Gastrocnemius medialis (tissue), 4 donors: Measurements from ENCODE around the gene ADAMTS18. TPM values are rescaled to one million over a fixed set of nuclear protein-coding genes. Genes with fewer than 3 reads are reported as not detected.
A peak's percentile ranks its signal among the peaks of the same experiment; 100 is the strongest.
"Not testable (repeated sequence)": the region's sequence is repeated elsewhere in the genome, so short reads cannot be mapped to it uniquely, and the experiment has no call there.

Experiments
- ATAC-seq, 2 donors: fragments of 150-250 bp; one replicate each; pipeline ENCODE4 v1.9.1; 2016
- DNase-seq, 2 donors: peaks; one replicate each; pipeline ENCODE4 v3.0.0-alpha.2; 2019
- H3K27ac ChIP-seq, 4 donors: fragments of 200-600 bp; sonication (generic); 1 replicate in 1 of 4; 2 replicates in 3 of 4; pipeline ENCODE4 v1.5.1; 2016 to 2018; ENCODE audit warnings: mild to moderate bottlenecking in 2 of 4, moderate library complexity in 1 of 4
- H3K27me3 ChIP-seq, 3 donors: fragments of 200-600 bp; sonication (generic) in 2 of 3; 1 replicate in 1 of 3; 2 replicates in 2 of 3; pipeline versions ENCODE4 v1.5.1 to v1.6.0; 2016 to 2019; ENCODE audit warnings: mild to moderate bottlenecking in 1 of 3, moderate library complexity in 1 of 3
- H3K36me3 ChIP-seq, 2 donors: fragments of 200-600 bp; sonication (generic) in 1 of 2; one replicate each; pipeline ENCODE4 v1.5.1; 2017 to 2018
- H3K4me1 ChIP-seq, 2 donors: fragments of 200-600 bp; sonication (generic) in 1 of 2; one replicate each; pipeline ENCODE4 v1.5.1; 2016 to 2017; ENCODE audit warnings: mild to moderate bottlenecking in 2 of 2
- H3K4me3 ChIP-seq, 4 donors: fragments of 200-600 bp; sonication (generic) in 3 of 4; 1 replicate in 1 of 4; 2 replicates in 3 of 4; pipeline ENCODE4 v1.5.1; 2016 to 2019; ENCODE audit warnings: mild to moderate bottlenecking in 2 of 4
- H3K9me3 ChIP-seq, 3 donors: fragments of 200-600 bp; sonication (generic) in 2 of 3; 1 replicate in 1 of 3; 2 replicates in 2 of 3; pipeline ENCODE4 v1.5.1; 2016 to 2019
- POLR2A ChIP-seq, 2 donors: fragments of 450-650 bp; IDR thresholded peaks; one replicate each; pipeline ENCODE4 v1.6.1; 2017; ENCODE audit warnings: antibody characterized with exemption in 2 of 2, mild to moderate bottlenecking in 2 of 2, moderate library complexity in 2 of 2
- in situ Hi-C, 4 donors: fragments of 200-750 bp; cut with MboI; loops; one replicate each; pipeline versions ENCODE4 v1.15.0 to v1.8.0; 2017; ENCODE audit warnings: low sequenced_read_pairs in 4 of 4
- intact Hi-C: fragments of 100-400 bp; cut with DNase I; formaldehyde crosslinking; loops from one replicate; pipeline ENCODE4 v1.15.1; 2023; ENCODE audit warnings: low total_unique reads
- total RNA-seq, 4 donors: library from RNA; depleted of rRNA; stranded (reverse); fragments of >200 nt; gene quantifications; one replicate each; pipeline versions ENCODE4 v1.1.0 to v1.2.3, GENCODE V29; 2016
- TF ChIP-seq, protein P1 (sequence below), 5 experiments: fragments of 450-650 bp in 3 of 5; fragments of 200-600 bp in 2 of 5; sonication (generic) in 2 of 5; IDR thresholded peaks in 4 of 5; conservative IDR thresholded peaks in 1 of 5; 1 replicate in 4 of 5; 2 replicates in 1 of 5; pipeline ENCODE4 v1.5.1; 2016 to 2019; ENCODE audit warnings: antibody characterized with exemption in 5 of 5, mild to moderate bottlenecking in 3 of 5, moderate library complexity in 3 of 5

Gene ADAMTS18
- total RNA-seq, 4 donors from 2014 or later, result 0.82 TPM; not detected in 3

DNA sequence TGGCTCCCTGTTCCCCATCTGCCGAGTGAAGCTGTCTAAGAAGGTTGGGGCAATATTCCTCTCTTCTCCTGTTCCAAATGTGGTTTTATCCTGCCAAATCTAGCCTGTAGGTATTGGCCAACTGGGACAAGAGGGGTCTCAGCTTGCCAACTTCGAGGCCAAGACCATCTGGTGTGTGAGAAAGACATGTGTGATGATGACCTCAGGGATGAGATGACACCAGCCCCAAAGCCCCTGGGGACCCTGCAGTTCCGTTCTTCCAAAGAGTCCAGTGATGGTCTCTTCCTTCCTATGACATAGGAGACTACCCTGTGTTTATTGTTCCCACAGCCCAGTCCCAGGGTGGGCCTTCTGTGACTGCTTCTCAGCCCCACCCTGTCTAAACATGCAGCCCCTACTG, 34.8 kb upstream of the ADAMTS18 start:
- no peak for TF ChIP-seq POLR2A (IDR thresholded peaks at IDR 0.05)
- TF ChIP-seq, protein P1, sequence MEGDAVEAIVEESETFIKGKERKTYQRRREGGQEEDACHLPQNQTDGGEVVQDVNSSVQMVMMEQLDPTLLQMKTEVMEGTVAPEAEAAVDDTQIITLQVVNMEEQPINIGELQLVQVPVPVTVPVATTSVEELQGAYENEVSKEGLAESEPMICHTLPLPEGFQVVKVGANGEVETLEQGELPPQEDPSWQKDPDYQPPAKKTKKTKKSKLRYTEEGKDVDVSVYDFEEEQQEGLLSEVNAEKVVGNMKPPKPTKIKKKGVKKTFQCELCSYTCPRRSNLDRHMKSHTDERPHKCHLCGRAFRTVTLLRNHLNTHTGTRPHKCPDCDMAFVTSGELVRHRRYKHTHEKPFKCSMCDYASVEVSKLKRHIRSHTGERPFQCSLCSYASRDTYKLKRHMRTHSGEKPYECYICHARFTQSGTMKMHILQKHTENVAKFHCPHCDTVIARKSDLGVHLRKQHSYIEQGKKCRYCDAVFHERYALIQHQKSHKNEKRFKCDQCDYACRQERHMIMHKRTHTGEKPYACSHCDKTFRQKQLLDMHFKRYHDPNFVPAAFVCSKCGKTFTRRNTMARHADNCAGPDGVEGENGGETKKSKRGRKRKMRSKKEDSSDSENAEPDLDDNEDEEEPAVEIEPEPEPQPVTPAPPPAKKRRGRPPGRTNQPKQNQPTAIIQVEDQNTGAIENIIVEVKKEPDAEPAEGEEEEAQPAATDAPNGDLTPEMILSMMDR (IDR thresholded peaks at IDR 0.05 in 4 of 5, conservative IDR thresholded peaks at IDR 0.05 in 1 of 5), result no peak
- H3K27ac ChIP-seq, result no peak overlapping the region
- no peaks in the 10 kb centered on the region for H3K9me3 ChIP-seq
- H3K4me1 ChIP-seq, result no peaks in the 10 kb centered on the region
- in situ Hi-C loops (no loop called here), intact Hi-C loops (no loop called here)
- no peak for ATAC-seq
- H3K36me3 ChIP-seq, result no peaks in the 10 kb centered on the region
- H3K4me3 ChIP-seq, result no peak overlapping the region
- DNase-seq, result peak in 1 of 2 donors; percentile 13
- no peaks in the 10 kb centered on the region for H3K27me3 ChIP-seq

DNA sequence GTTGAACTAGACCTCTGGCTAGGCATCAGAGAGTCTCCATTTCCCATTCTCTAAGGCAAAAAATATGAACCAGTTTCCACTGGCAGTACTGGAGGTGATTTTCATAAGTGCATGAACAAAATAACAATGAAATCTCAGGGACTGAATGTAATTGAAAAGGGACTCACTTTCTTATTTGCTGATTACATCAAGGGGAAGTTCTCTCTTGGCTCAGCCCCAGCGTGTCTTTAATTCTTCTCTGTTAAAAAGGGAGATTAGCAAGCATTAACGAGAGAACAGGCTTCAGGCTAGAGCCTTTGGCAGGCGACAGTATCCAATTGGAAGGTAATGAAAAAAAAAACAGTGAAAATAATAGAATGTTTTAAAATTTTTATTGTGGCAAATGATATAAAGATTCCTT, 34.0 kb upstream of the ADAMTS18 start:
- H3K9me3 ChIP-seq, result no peaks in the 10 kb centered on the region
- ATAC-seq, result no peak
- no peaks in the 10 kb centered on the region for H3K36me3 ChIP-seq
- no peak overlapping the region for H3K27ac ChIP-seq
- H3K4me3 ChIP-seq, result no peak overlapping the region
- DNase-seq, result no peak
- intact Hi-C loops (no loop called here), in situ Hi-C loops (no loop called here)
- no peaks in the 10 kb centered on the region for H3K27me3 ChIP-seq
- TF ChIP-seq, protein P1 (IDR thresholded peaks at IDR 0.05 in 4 of 5, conservative IDR thresholded peaks at IDR 0.05 in 1 of 5), result no peak
- TF ChIP-seq POLR2A (IDR thresholded peaks at IDR 0.05), result no peak
- no peaks in the 10 kb centered on the region for H3K4me1 ChIP-seq

DNA sequence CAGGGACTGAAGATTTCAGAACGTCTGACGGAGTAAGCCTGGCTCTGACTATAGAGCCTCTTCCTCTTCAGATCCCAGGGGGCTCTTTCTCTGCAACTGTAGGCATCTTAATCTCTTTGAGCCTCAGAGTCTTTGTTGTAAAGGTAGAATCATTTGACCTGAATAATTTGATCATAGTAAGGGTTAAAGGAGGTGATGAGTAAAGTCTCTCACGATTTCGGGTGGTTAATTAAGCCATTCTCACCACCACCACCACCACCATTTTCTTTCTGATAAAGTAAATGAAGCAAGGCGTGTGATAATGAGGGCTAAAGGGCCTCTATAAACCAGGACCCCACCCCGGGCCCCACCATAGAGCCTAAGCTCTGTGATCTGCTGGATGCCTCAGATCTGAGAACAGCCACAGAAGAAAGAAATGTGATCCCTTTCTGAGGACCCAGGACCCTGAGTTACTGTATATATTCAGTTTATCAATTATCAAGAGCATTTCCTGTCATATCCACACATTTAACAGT, 33.0 kb upstream of the ADAMTS18 start:
- Histone ChIP-seq H3K27me3 (no peaks in the 10 kb centered on the region), H3K9me3 (no peaks in the 10 kb centered on the region), H3K4me1 (no peaks in the 10 kb centered on the region), H3K27ac (no peak overlapping the region), H3K36me3 (no peaks in the 10 kb centered on the region), H3K4me3 (no peak overlapping the region)
- no peak for DNase-seq
- TF ChIP-seq POLR2A (IDR thresholded peaks at IDR 0.05), result no peak
- TF ChIP-seq, protein P1 (IDR thresholded peaks at IDR 0.05 in 4 of 5, conservative IDR thresholded peaks at IDR 0.05 in 1 of 5), result no peak
- intact Hi-C loops (no loop called here), in situ Hi-C loops (no loop called here)
- no peak for ATAC-seq

DNA sequence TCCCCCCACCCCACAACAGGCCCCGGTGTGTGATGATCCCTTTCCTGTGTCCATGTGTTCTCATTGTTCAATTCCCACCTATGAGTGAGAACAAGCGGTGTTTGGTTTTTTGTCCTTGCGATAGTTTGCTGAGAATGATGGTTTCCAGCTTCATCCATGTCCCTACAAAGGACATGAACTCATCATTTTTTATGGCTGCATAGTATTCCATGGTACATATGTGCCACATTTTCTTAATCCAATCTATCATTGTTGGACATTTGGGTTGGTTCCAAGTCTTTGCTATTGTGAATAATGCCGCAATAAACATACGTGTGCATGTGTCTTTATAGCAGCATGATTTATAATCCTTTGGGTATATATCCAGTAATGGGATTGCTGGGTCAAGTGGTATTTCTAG, 28.8 kb upstream of the ADAMTS18 start:
- intact Hi-C loops, H3K4me3 ChIP-seq, ATAC-seq, H3K36me3 ChIP-seq, H3K27ac ChIP-seq, in situ Hi-C loops, H3K9me3 ChIP-seq, DNase-seq, H3K27me3 ChIP-seq, H3K4me1 ChIP-seq: not testable (repeated sequence)

DNA sequence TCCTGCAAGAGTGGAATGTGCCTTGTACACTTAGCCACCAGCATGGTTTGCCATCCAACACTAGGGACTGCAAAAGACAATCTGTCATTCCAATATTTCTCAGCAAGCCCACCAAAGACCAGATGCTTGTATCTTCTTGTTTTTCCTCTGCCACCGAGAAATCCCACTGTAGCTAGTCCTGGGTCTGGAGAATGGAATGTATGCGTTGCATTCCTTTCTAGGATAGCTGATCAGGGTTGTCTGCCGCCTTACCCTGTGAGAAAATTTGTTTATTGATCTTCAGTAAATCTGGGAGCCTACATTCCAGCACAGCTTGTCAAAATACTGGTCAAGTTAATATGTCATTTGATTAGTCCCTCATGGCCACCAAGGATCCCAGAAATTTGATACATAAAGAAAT, 28.1 kb upstream of the ADAMTS18 start:
- intact Hi-C loops (no loop called here), in situ Hi-C loops (no loop called here)
- ATAC-seq (no peak), DNase-seq (no peak)
- Histone ChIP-seq H3K9me3 (no peaks in the 10 kb centered on the region), H3K36me3 (no peaks in the 10 kb centered on the region), H3K4me3 (no peak overlapping the region), H3K4me1 (no peaks in the 10 kb centered on the region), H3K27ac (no peak overlapping the region), H3K27me3 (no peaks in the 10 kb centered on the region)
- TF ChIP-seq POLR2A (IDR thresholded peaks at IDR 0.05), result no peak
- TF ChIP-seq, protein P1 (IDR thresholded peaks at IDR 0.05 in 4 of 5, conservative IDR thresholded peaks at IDR 0.05 in 1 of 5), result no peak
